ENCODE measurements around the gene FAM193A.
"Not testable (repeated sequence)": the region's sequence is repeated elsewhere in the genome, so short reads cannot be mapped to it uniquely, and the experiment has no call there.

Gene FAM193A

GRCh38 chr4:2615821-2616220 lies 79.4 kb downstream of the FAM193A start:
- DNase-seq (ENCODE audit: low spot score), result no peak

- DNase-seq (ENCODE audit: low spot score), result no peak
These were observed 81.5 kb downstream of the FAM193A start for GRCh38 chr4:2617955-2618354.

- not testable (repeated sequence) for DNase-seq (ENCODE audit: low spot score)
These were observed 82.3 kb downstream of the FAM193A start for GRCh38 chr4:2618729-2619128.

GRCh38 chr4:2619459-2619858 lies 83.0 kb downstream of the FAM193A start:
- no peak for DNase-seq (ENCODE audit: low spot score)

GRCh38 chr4:2621419-2621818 lies 85.0 kb downstream of the FAM193A start:
- DNase-seq (ENCODE audit: low spot score), result no peak

- DNase-seq (ENCODE audit: low spot score), result no peak
These were observed 87.0 kb downstream of the FAM193A start for GRCh38 chr4:2623442-2623841.

- no peak for DNase-seq (ENCODE audit: low spot score)
These were observed 88.5 kb downstream of the FAM193A start for GRCh38 chr4:2624782-2625530.

- DNase-seq (ENCODE audit: low spot score), result no peak
These were observed 89.8 kb downstream of the FAM193A start for GRCh38 chr4:2626231-2626630.

GRCh38 chr4:2630556-2631273 lies 94.3 kb downstream of the FAM193A start:
- no peak for DNase-seq (ENCODE audit: low spot score)

- DNase-seq (ENCODE audit: low spot score), result no peak
These were observed 97.6 kb downstream of the FAM193A start for GRCh38 chr4:2634014-2634413.

GRCh38 chr4:2636331-2636730 lies 99.9 kb downstream of the FAM193A start:
- DNase-seq (ENCODE audit: low spot score), result no peak

GRCh38 chr4:2636994-2637393 lies 100.5 kb downstream of the FAM193A start:
- DNase-seq (ENCODE audit: low spot score), result not testable (repeated sequence)

GRCh38 chr4:2637956-2638552 lies 101.6 kb downstream of the FAM193A start:
- no peak for DNase-seq (ENCODE audit: low spot score)

GRCh38 chr4:2638730-2639129 lies 102.3 kb downstream of the FAM193A start:
- DNase-seq (ENCODE audit: low spot score), result no peak

GRCh38 chr4:2642968-2643367 lies 106.5 kb downstream of the FAM193A start:
- DNase-seq (ENCODE audit: low spot score), result no peak

- no peak for DNase-seq (ENCODE audit: low spot score)
These were observed 107.1 kb downstream of the FAM193A start for GRCh38 chr4:2643555-2643954.

GRCh38 chr4:2646396-2647149 lies 110.1 kb downstream of the FAM193A start:
- DNase-seq (ENCODE audit: low spot score), result no peak

- no peak for DNase-seq (ENCODE audit: low spot score)
These were observed 111.1 kb downstream of the FAM193A start for GRCh38 chr4:2647403-2648158.

- no peak for DNase-seq (ENCODE audit: low spot score)
These were observed 111.8 kb downstream of the FAM193A start for GRCh38 chr4:2648159-2648814.

GRCh38 chr4:2649604-2650114 lies 113.2 kb downstream of the FAM193A start:
- no peak for DNase-seq (ENCODE audit: low spot score)

GRCh38 chr4:2650276-2650675 lies 113.8 kb downstream of the FAM193A start:
- DNase-seq (ENCODE audit: low spot score), result no peak

All from CD4-positive, alpha-beta T cell treated with Interleukin-2 at 100 ng/mL for 4 hours (primary cell).